Measurements from ENCODE around the gene PEAK1. TPM values are rescaled to one million over a fixed set of nuclear protein-coding genes. Genes with fewer than 3 reads are reported as not detected.
A peak's percentile ranks its signal among the peaks of the same experiment; 100 is the strongest.

PEAK1 gene
- total and polyA plus RNA-seq, 4 donors: 8.6 to 147 (median 40.2) TPM

DNA sequence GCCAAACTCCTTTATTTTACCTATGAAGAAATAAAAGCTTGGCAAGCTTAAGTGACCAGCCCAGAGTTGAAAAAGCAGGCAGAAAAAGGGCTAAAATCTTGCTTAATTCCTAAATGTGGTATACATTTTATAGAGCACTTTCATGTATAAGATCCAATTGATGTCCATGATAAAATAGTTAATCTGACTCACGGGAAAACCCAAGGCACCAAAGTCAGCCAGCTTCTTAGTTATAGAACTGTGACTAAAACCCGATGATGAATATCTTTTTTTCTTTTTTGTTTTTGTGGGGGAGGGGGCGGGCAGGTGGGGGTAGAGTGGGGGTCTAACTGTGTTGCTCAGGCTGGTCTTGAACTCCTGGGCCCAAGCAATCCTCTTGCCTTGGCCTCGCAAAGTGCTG, 71.4 kb downstream of the PEAK1 start:
- H3K27me3 ChIP-seq (ENCODE audit: control insufficient read depth in 3 of 3, insufficient read depth in 3 of 3, low read length in 2 of 3): no peaks in the 10 kb centered on the region
- peaks cover 0 to 4% (median 0%) of the 10 kb centered on the region in 4 donors for H3K36me3 ChIP-seq (ENCODE audit: control insufficient read depth in 4 of 4, insufficient read depth in 4 of 4, low read length in 4 of 4)
- ATAC-seq (ENCODE audit: insufficient read depth, low FRiP score) (no peak), DNase-seq (no peak)
- TF ChIP-seq, protein P1, sequence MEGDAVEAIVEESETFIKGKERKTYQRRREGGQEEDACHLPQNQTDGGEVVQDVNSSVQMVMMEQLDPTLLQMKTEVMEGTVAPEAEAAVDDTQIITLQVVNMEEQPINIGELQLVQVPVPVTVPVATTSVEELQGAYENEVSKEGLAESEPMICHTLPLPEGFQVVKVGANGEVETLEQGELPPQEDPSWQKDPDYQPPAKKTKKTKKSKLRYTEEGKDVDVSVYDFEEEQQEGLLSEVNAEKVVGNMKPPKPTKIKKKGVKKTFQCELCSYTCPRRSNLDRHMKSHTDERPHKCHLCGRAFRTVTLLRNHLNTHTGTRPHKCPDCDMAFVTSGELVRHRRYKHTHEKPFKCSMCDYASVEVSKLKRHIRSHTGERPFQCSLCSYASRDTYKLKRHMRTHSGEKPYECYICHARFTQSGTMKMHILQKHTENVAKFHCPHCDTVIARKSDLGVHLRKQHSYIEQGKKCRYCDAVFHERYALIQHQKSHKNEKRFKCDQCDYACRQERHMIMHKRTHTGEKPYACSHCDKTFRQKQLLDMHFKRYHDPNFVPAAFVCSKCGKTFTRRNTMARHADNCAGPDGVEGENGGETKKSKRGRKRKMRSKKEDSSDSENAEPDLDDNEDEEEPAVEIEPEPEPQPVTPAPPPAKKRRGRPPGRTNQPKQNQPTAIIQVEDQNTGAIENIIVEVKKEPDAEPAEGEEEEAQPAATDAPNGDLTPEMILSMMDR (IDR thresholded peaks at IDR 0.05; ENCODE audit: control extremely low read depth, extremely low read depth): no peak
- no peaks in the 10 kb centered on the region for H3K9me3 ChIP-seq (ENCODE audit: control insufficient read depth in 4 of 4, insufficient read depth in 3 of 4, low read length in 3 of 4)
- H3K4me3 ChIP-seq: no peak overlapping the region
- peaks cover 0 to 32% (median 13%) of the 10 kb centered on the region in 5 donors for H3K4me1 ChIP-seq (ENCODE audit: control insufficient read depth in 5 of 5, insufficient read depth in 5 of 5, low read length in 5 of 5)
- no peak overlapping the region for H3K27ac ChIP-seq (ENCODE audit: low read depth in 1 of 2, low read length in 1 of 2)
- 96 to 97% methylated on average over 4 of the region's 4 CpGs for WGBS, 2 donors
- no peak overlapping the region for H3K9ac ChIP-seq (ENCODE audit: insufficient read depth in 1 of 2, low read length in 2 of 2)

DNA sequence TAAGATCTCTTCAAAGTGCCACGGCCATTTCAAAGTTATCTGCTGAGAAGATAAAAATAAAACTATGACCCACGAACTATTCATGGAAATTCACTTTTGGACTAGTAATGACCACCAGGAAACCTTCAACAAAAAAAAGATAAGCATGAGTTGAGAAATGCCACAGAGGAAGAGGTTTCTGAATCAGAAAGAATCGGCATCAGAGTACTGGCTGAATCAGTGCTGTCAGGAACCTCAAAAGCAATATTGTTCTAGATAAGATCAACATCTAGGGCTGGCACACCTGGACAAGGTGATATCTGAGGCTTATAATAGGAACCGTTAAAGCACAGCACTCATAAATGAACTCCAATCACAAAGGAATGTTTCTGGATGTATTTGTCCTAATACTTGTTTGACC, 72.7 kb downstream of the PEAK1 start:
- H3K9me3 ChIP-seq (ENCODE audit: control insufficient read depth in 4 of 4, insufficient read depth in 3 of 4, low read length in 3 of 4): no peaks in the 10 kb centered on the region
- ATAC-seq (ENCODE audit: insufficient read depth, low FRiP score): no peak
- H3K27ac ChIP-seq (ENCODE audit: low read depth in 1 of 2, low read length in 1 of 2): peak overlapping the region in 1 of 2 donors; percentile 33

GRCh38 chr15:77346245-77347036, 73.5 kb downstream of the PEAK1 start:
- Histone ChIP-seq H3K27me3 (ENCODE audit: control insufficient read depth in 3 of 3, insufficient read depth in 3 of 3, low read length in 2 of 3) (no peaks in the 10 kb centered on the region), H3K4me3 (no peak overlapping the region), H3K9me3 (ENCODE audit: control insufficient read depth in 4 of 4, insufficient read depth in 3 of 4, low read length in 3 of 4) (peaks cover 0 to 2% (median under 1%) of the 10 kb centered on the region in 4 donors), H3K9ac (ENCODE audit: insufficient read depth in 1 of 2, low read length in 2 of 2) (no peak overlapping the region), H3K27ac (ENCODE audit: low read depth in 1 of 2, low read length in 1 of 2) (peak overlapping the region in 1 of 2 donors; percentile 33), H3K36me3 (ENCODE audit: control insufficient read depth in 4 of 4, insufficient read depth in 4 of 4, low read length in 4 of 4) (peaks cover 0 to 4% (median 0%) of the 10 kb centered on the region in 4 donors), H3K4me1 (ENCODE audit: control insufficient read depth in 5 of 5, insufficient read depth in 5 of 5, low read length in 5 of 5) (peaks cover 0 to 25% (median 21%) of the 10 kb centered on the region in 5 donors)
- TF ChIP-seq, protein P1 (IDR thresholded peaks at IDR 0.05; ENCODE audit: control extremely low read depth, extremely low read depth): no peak
- ATAC-seq (ENCODE audit: insufficient read depth, low FRiP score) (no peak), DNase-seq (no peak)
- 83 to 88% methylated on average over 4 of the region's 4 CpGs for WGBS, 2 donors

More for the DNA sequence above, 72.7 kb downstream of the PEAK1 start:
- Histone ChIP-seq H3K36me3 (ENCODE audit: control insufficient read depth in 4 of 4, insufficient read depth in 4 of 4, low read length in 4 of 4) (peaks cover 0 to 4% (median 0%) of the 10 kb centered on the region in 4 donors), H3K9ac (ENCODE audit: insufficient read depth in 1 of 2, low read length in 2 of 2) (peak overlapping the region in 1 of 2 donors; percentile 55), H3K4me1 (ENCODE audit: control insufficient read depth in 5 of 5, insufficient read depth in 5 of 5, low read length in 5 of 5) (peaks cover 0 to 26% (median 21%) of the 10 kb centered on the region in 5 donors), H3K4me3 (no peak overlapping the region), H3K27me3 (ENCODE audit: control insufficient read depth in 3 of 3, insufficient read depth in 3 of 3, low read length in 2 of 3) (no peaks in the 10 kb centered on the region)
- DNase-seq: no peak
- 34 to 45% methylated on average over 4 of the region's 4 CpGs for WGBS, 2 donors
- TF ChIP-seq, protein P1 (IDR thresholded peaks at IDR 0.05; ENCODE audit: control extremely low read depth, extremely low read depth): no peak

All from lung (tissue), 12 donors.